H9 (cell line): ENCODE measurements around the gene DENND6A. TPM values are rescaled to one million over a fixed set of nuclear protein-coding genes. Genes with fewer than 3 reads are reported as not detected.

Source experiments
- DNase-seq: peaks from one replicate; pipeline ENCODE4 v3.0.0-alpha.2; 2017
- H2AFZ ChIP-seq: one replicate; pipeline ENCODE4 v1.6.1; 2013; ENCODE audit warnings: mild to moderate bottlenecking, low read length, control low read depth, moderate library complexity
- H2AK5ac ChIP-seq: 2 replicates; pipeline ENCODE4 v1.6.1; 2013; ENCODE audit warnings: low read length, control low read depth, mixed read lengths; ENCODE audit not compliant: insufficient read length
- H2BK120ac ChIP-seq: one replicate; pipeline ENCODE4 v1.6.1; 2013; ENCODE audit warnings: low read depth, mild to moderate bottlenecking, low read length, control low read depth, inconsistent platforms; ENCODE audit not compliant: poor library complexity, severe bottlenecking
- H2BK12ac ChIP-seq: 2 replicates; pipeline ENCODE4 v1.6.1; 2013; ENCODE audit warnings: low read length, control low read depth, mixed read lengths, low read depth; ENCODE audit not compliant: insufficient read length
- H2BK15ac ChIP-seq: 2 replicates; pipeline ENCODE4 v1.6.1; 2013; ENCODE audit warnings: low read depth, low read length, control low read depth
- H2BK20ac ChIP-seq: one replicate; pipeline ENCODE4 v1.6.1; 2013; ENCODE audit warnings: low read depth, mild to moderate bottlenecking, low read length, control low read depth, inconsistent platforms; ENCODE audit not compliant: poor library complexity, severe bottlenecking
- H2BK5ac ChIP-seq: 2 replicates; pipeline ENCODE4 v1.6.1; 2013; ENCODE audit warnings: low read length, control low read depth, mixed read lengths; ENCODE audit not compliant: insufficient read length
- H3K14ac ChIP-seq: 2 replicates; pipeline ENCODE4 v1.6.1; 2013; ENCODE audit warnings: low read length, control low read depth; ENCODE audit not compliant: insufficient read depth
- H3K18ac ChIP-seq: 2 replicates; pipeline ENCODE4 v1.6.1; 2013; ENCODE audit warnings: low read depth, mild to moderate bottlenecking, mixed read lengths, low read length, control low read depth; ENCODE audit not compliant: insufficient read length
- H3K23ac ChIP-seq: 2 replicates; pipeline ENCODE4 v1.6.1; 2013; ENCODE audit warnings: low read length, control low read depth, mixed read lengths, low read depth; ENCODE audit not compliant: insufficient read length
- H3K23me2 ChIP-seq: 2 replicates; pipeline ENCODE4 v1.6.1; 2013; ENCODE audit warnings: low read depth, mild to moderate bottlenecking, mixed read lengths, low read length, control low read depth; ENCODE audit not compliant: insufficient read length, poor library complexity, severe bottlenecking
- H3K27ac ChIP-seq: 2 replicates; pipeline ENCODE4 v1.5.1; 2013; ENCODE audit warnings: low read length, control low read depth, mixed read lengths, low read depth; ENCODE audit not compliant: insufficient read length
- H3K27me3 ChIP-seq: 2 replicates; pipeline ENCODE4 v1.6.1; 2013; ENCODE audit warnings: low read length, control low read depth, inconsistent platforms; ENCODE audit not compliant: insufficient read depth
- H3K4ac ChIP-seq: 2 replicates; pipeline ENCODE4 v1.6.1; 2013; ENCODE audit warnings: low read depth, mild to moderate bottlenecking, control low read depth, inconsistent platforms, low read length, moderate library complexity
- H3K4me1 ChIP-seq: 2 replicates; pipeline ENCODE4 v1.6.1; 2013; ENCODE audit warnings: low read length, control low read depth, inconsistent platforms; ENCODE audit not compliant: insufficient read depth
- H3K4me2 ChIP-seq: 2 replicates; pipeline ENCODE4 v1.6.1; 2013; ENCODE audit warnings: low read length, control low read depth, mixed read lengths; ENCODE audit not compliant: insufficient read length, insufficient read depth
- H3K56ac ChIP-seq: 2 replicates; pipeline ENCODE4 v1.6.1; 2013; ENCODE audit warnings: low read depth, mild to moderate bottlenecking, mixed read lengths, low read length, control low read depth; ENCODE audit not compliant: insufficient read length
- H3K79me1 ChIP-seq: 2 replicates; pipeline ENCODE4 v1.6.1; 2013; ENCODE audit warnings: low read depth, mild to moderate bottlenecking, moderate library complexity, low read length, control low read depth, inconsistent platforms; ENCODE audit not compliant: insufficient read depth, poor library complexity, severe bottlenecking
- H3K79me2 ChIP-seq: 2 replicates; pipeline ENCODE4 v1.6.1; 2013; ENCODE audit warnings: low read length, control low read depth, inconsistent platforms; ENCODE audit not compliant: insufficient read depth
- H3K9ac ChIP-seq: 2 replicates; pipeline ENCODE4 v1.6.1; 2013; ENCODE audit warnings: low read length, control low read depth, mixed read lengths; ENCODE audit not compliant: insufficient read length; ENCODE audit errors: extremely low read depth
- H3K9me3 ChIP-seq: one replicate; pipeline ENCODE4 v1.6.1; 2013; ENCODE audit warnings: low read depth, low read length, inconsistent platforms; ENCODE audit not compliant: control insufficient read depth
- H3T11ph ChIP-seq: one replicate; pipeline ENCODE4 v1.6.1; 2013; ENCODE audit warnings: mild to moderate bottlenecking, low read length, control low read depth, inconsistent platforms
- H4K20me1 ChIP-seq: one replicate; pipeline ENCODE4 v1.6.1; 2013; ENCODE audit not compliant: control insufficient read depth, insufficient read length, insufficient read depth
- H4K5ac ChIP-seq: 2 replicates; pipeline ENCODE4 v1.6.1; 2013; ENCODE audit warnings: low read depth, mild to moderate bottlenecking, mixed read lengths, low read length, control low read depth; ENCODE audit not compliant: insufficient read length
- H4K8ac ChIP-seq: replicated peaks from 2 replicates; pipeline ENCODE4 v1.6.1; 2013; ENCODE audit warnings: low read length, control low read depth, mixed read lengths, low read depth; ENCODE audit not compliant: insufficient read length
- H4K91ac ChIP-seq: 2 replicates; pipeline ENCODE4 v1.6.1; 2013; ENCODE audit warnings: low read depth, mild to moderate bottlenecking, moderate library complexity, mixed read lengths, low read length, control low read depth; ENCODE audit not compliant: insufficient read length
- H3K27ac Mint-ChIP-seq, 3 experiments: 2 replicates in 2 of 3; 3 replicates in 1 of 3; pipeline ENCODE4 v1.8.0; 2020 to 2021; ENCODE audit warnings: mixed read lengths in 3 of 3, mild to moderate bottlenecking in 1 of 3, moderate library complexity in 1 of 3
- H3K27me3 Mint-ChIP-seq: 2 replicates; pipeline ENCODE4 v1.8.0; 2021; ENCODE audit warnings: low read depth, mild to moderate bottlenecking, moderate library complexity, mixed read lengths
- H3K36me3 Mint-ChIP-seq, 3 experiments: 2 replicates in 2 of 3; 3 replicates in 1 of 3; pipeline ENCODE4 v1.8.0; 2020 to 2021; ENCODE audit warnings: low read depth in 3 of 3, mixed read lengths in 3 of 3; ENCODE audit not compliant: insufficient read depth in 1 of 3
- H3K4me1 Mint-ChIP-seq, 2 experiments: 2 replicates each; pipeline ENCODE4 v1.8.0; 2020; ENCODE audit warnings: mixed read lengths in 2 of 2
- H3K4me3 Mint-ChIP-seq, 2 experiments: 2 replicates in 1 of 2; 3 replicates in 1 of 2; pipeline ENCODE4 v1.8.0; 2020 to 2021; ENCODE audit warnings: mild to moderate bottlenecking in 2 of 2, mixed read lengths in 2 of 2, moderate library complexity in 1 of 2
- H3K9me3 Mint-ChIP-seq, 2 experiments: 2 replicates in 1 of 2; 3 replicates in 1 of 2; pipeline ENCODE4 v1.8.0; 2020; ENCODE audit warnings: mild to moderate bottlenecking in 2 of 2, mixed read lengths in 2 of 2, moderate library complexity in 1 of 2
- CTCF ChIP-seq: fragments of 200-600 bp; sonication (generic); conservative IDR thresholded peaks from 3 replicates; pipeline ENCODE4 v1.8.0; 2021; ENCODE audit warnings: antibody characterized with exemption, mild to moderate bottlenecking
- total RNA-seq: library from RNA; stranded (reverse); gene quantifications from 2 replicates; pipeline ENCODE4 v1.2.1, GENCODE V29; 2021

The DENND6A gene
- total RNA-seq, 1 experiment from 2014 or later: 13.2 TPM

GRCh38 chr3:57605683-57606082, 87.2 kb downstream of the DENND6A start:
- Histone ChIP-seq H3K4me1 (no peaks in the 10 kb centered on the region), H3K79me2 (no peaks in the 10 kb centered on the region), H2AFZ (no peak overlapping the region), H4K5ac (no peak overlapping the region), H3K14ac (no peak overlapping the region), H3K9me3 (no peaks in the 10 kb centered on the region), H3K27ac (no peak overlapping the region), H3K18ac (no peak overlapping the region), H2AK5ac (no peak overlapping the region), H3K9ac (no peak overlapping the region), H4K91ac (no peak overlapping the region), H2BK12ac (no peak overlapping the region), H2BK20ac (no peak overlapping the region), H3K23ac (no peak overlapping the region), H3K27me3 (no peaks in the 10 kb centered on the region), H3K79me1 (no peaks in the 10 kb centered on the region), H2BK120ac (no peak overlapping the region), H3K4ac (no peak overlapping the region), H2BK5ac (no peak overlapping the region), H3T11ph (no peak overlapping the region), H3K23me2 (no peaks in the 10 kb centered on the region), H4K8ac (no peak overlapping the region), H2BK15ac (no peak overlapping the region), H3K56ac (no peak overlapping the region), H3K4me2 (no peak overlapping the region), H4K20me1 (no peaks in the 10 kb centered on the region)
- Mint-ChIP-seq H3K4me3 (no peak overlapping the region; a peak in 1 of 5 replicates), H3K27ac (no peak overlapping the region), H3K9me3 (peaks cover 23 to 34% of the 10 kb centered on the region in 2 experiments), H3K4me1 (no peaks in the 10 kb centered on the region), H3K36me3 (peaks cover 5 to 34% (median 29%) of the 10 kb centered on the region in 3 experiments; a peak in 6 of 7 replicates), H3K27me3 (peaks cover 2% of the 10 kb centered on the region; the same call in 1 of the 2 replicates)
- TF ChIP-seq CTCF: no peak
- no peak for DNase-seq
